ENCODE results near the gene CAMTA1. TPM values are rescaled to one million over a fixed set of nuclear protein-coding genes. Genes with fewer than 3 reads are reported as not detected.

Gene CAMTA1
- total RNA-seq, 4 donors from 2014 or later: 86.3 to 170 (median 132) TPM

DNA sequence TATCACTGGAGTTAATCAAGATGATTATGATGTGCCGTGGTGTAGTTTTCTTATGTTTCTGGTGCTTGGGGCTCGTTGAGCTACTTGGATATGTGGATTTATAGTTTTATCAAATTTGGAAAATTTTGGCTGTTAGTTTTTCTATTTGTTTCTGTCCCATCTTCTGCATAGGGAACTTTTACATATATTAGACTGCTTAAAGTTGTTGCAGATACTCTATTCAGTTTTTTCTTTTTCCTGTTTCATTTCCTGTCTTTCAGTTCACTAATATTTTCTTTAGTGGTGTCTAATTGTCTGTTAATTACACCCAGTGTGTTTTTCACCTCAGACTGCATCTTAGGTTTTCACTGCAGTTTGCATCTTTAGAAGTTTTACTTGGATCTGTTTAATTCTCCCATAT, 247.7 kb downstream of the CAMTA1 start:
- Histone ChIP-seq H3K9me3 (peaks cover 0 to 17% (median 0%) of the 10 kb centered on the region in 3 donors), H3K27ac (no peak overlapping the region), H3K4me3 (no peak overlapping the region), H3K36me3 (no peaks in the 10 kb centered on the region), H3K27me3 (peaks cover 11% of the 10 kb centered on the region), H3K4me1 (no peaks in the 10 kb centered on the region)
- TF ChIP-seq, protein P1, sequence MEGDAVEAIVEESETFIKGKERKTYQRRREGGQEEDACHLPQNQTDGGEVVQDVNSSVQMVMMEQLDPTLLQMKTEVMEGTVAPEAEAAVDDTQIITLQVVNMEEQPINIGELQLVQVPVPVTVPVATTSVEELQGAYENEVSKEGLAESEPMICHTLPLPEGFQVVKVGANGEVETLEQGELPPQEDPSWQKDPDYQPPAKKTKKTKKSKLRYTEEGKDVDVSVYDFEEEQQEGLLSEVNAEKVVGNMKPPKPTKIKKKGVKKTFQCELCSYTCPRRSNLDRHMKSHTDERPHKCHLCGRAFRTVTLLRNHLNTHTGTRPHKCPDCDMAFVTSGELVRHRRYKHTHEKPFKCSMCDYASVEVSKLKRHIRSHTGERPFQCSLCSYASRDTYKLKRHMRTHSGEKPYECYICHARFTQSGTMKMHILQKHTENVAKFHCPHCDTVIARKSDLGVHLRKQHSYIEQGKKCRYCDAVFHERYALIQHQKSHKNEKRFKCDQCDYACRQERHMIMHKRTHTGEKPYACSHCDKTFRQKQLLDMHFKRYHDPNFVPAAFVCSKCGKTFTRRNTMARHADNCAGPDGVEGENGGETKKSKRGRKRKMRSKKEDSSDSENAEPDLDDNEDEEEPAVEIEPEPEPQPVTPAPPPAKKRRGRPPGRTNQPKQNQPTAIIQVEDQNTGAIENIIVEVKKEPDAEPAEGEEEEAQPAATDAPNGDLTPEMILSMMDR (IDR thresholded peaks at IDR 0.05): no peak
- TF ChIP-seq EP300 (IDR thresholded peaks at IDR 0.05) (no peak), POLR2A (IDR thresholded peaks at IDR 0.05) (no peak), POLR2AphosphoS5 (IDR thresholded peaks at IDR 0.05) (no peak)
- 83 to 89% methylated on average over 2 of the region's 2 CpGs for WGBS, 2 donors (ENCODE audit: low coverage in 1 of 2)
- no peak for ATAC-seq

DNA sequence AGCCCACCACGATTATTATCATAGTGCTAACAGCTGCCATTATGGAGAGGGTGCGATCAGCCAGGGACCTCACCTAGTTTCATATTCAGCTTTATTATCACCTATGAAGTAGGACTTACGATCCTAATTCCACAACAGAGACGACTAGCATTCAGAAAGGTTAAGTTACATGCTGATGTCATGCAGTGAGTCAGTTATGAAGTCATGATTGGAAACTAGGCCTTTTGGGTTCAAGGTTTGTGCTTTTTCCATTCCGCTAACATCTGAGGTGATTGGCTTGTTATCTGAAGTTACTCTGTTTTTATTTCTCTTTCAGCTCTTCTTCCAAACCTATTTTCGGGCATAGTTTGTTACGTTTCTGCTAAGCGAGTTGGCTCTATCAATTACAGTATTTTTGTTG, 251.1 kb downstream of the CAMTA1 start:
- no peaks in the 10 kb centered on the region for H3K36me3 ChIP-seq
- no peak overlapping the region for H3K27ac ChIP-seq
- H3K9me3 ChIP-seq: peaks cover 0 to 16% (median 0%) of the 10 kb centered on the region in 3 donors
- no peak for ATAC-seq
- no peaks in the 10 kb centered on the region for H3K4me1 ChIP-seq
- H3K27me3 ChIP-seq: peaks cover 11% of the 10 kb centered on the region
- TF ChIP-seq EP300 (IDR thresholded peaks at IDR 0.05) (no peak), POLR2A (IDR thresholded peaks at IDR 0.05) (no peak), POLR2AphosphoS5 (IDR thresholded peaks at IDR 0.05) (no peak)
- TF ChIP-seq, protein P1 (IDR thresholded peaks at IDR 0.05): no peak
- WGBS, 2 donors (ENCODE audit: low coverage in 1 of 2): 88 to 90% methylated on average over 6 to 8 of the region's 8 CpGs
- H3K4me3 ChIP-seq: no peak overlapping the region

DNA sequence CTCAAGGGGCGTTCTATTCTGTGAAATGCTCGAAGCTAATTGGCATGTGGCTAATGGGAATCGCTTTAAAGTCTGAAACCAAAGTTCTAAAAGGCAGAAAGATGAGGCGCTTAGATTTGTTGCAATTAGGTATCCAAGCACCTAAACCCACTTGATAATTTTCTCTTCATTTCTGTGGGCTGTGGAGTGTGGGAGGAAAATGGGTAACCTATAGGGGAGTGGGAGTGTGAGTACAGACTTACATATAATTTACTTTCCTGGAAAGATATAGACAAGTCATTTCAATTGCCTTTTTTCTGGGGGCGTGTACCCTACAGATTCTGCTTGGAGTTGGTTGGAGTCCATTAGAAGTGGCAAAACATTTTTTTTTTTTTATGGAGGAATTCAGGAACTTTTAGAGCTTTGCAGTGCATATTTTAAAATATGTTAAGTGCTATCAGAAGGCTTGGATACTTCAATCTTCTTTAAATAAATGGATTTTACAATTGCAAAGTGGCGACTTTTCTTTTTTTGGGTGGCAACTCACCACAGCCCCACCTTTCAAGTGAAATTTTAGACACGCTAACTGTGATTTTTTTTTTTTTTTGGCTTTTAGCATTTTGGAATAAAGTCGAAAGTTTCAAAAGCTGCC, 254.5 kb downstream of the CAMTA1 start:
- H3K27me3 ChIP-seq: peaks cover 33% of the 10 kb centered on the region
- H3K4me3 ChIP-seq: no peak overlapping the region
- no peaks in the 10 kb centered on the region for H3K36me3 ChIP-seq
- no peak for ATAC-seq
- H3K4me1 ChIP-seq: no peaks in the 10 kb centered on the region
- WGBS, 2 donors (ENCODE audit: low coverage in 1 of 2): 77 to 84% methylated on average over 7 to 8 of the region's 8 CpGs
- H3K9me3 ChIP-seq: no peaks in the 10 kb centered on the region
- no peak overlapping the region for H3K27ac ChIP-seq
- TF ChIP-seq, protein P1 (IDR thresholded peaks at IDR 0.05): no peak
- no peak for TF ChIP-seq POLR2AphosphoS5 (IDR thresholded peaks at IDR 0.05)
- TF ChIP-seq EP300 (IDR thresholded peaks at IDR 0.05): no peak
- TF ChIP-seq POLR2A (IDR thresholded peaks at IDR 0.05): no peak

DNA sequence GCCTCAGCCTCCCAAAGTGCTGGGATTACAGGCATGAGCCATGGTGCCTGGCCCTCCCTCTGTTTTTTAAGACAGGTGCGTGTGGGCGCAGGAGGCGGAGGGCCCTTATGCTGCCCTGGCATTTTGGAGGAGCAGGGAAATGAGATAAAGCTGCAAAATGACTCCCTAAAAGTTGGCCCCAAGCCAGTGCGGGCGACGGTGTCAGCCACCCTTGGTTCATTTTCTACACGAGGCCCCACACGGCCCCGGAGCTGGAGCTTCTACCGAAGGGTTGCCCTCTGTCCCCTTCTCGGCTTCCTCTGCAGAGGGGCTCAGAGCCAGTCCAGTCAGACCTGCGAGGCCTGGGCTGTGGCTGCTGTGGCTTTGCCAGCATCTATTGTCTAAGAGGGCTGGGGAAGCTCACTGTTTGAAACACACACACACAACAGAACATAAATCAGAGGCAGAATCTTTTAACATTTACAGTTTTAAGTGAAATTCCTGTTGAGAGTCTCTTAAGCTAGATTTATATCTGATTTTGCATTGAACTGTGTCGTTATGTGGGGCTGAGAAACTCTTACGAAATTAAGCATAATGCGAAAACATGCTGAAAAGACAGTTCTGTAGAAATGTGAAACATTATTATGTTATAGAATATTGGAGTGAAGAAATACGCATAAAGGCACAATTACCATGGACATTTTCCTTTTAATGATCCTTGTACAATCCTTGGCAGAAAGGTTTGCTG, 255.9 kb downstream of the CAMTA1 start:
- no peak for ATAC-seq
- H3K4me1 ChIP-seq: no peaks in the 10 kb centered on the region
- no peak overlapping the region for H3K27ac ChIP-seq
- no peak for TF ChIP-seq POLR2A (IDR thresholded peaks at IDR 0.05)
- no peak for TF ChIP-seq POLR2AphosphoS5 (IDR thresholded peaks at IDR 0.05)
- no peak for TF ChIP-seq EP300 (IDR thresholded peaks at IDR 0.05)
- TF ChIP-seq, protein P1 (IDR thresholded peaks at IDR 0.05): no peak
- peaks cover 40% of the 10 kb centered on the region for H3K27me3 ChIP-seq
- no peaks in the 10 kb centered on the region for H3K36me3 ChIP-seq
- no peaks in the 10 kb centered on the region for H3K9me3 ChIP-seq
- 86 to 88% methylated on average over 4 to 10 of the region's 16 CpGs for WGBS, 2 donors (ENCODE audit: low coverage in 1 of 2)
- no peak overlapping the region for H3K4me3 ChIP-seq
